ENCODE measurements around the gene HYAL3. TPM values are rescaled to one million over a fixed set of nuclear protein-coding genes. Genes with fewer than 3 reads are reported as not detected.

Gene HYAL3
- total RNA-seq, 4 donors from 2014 or later, result 2.1 to 6.7 (median 3.4) TPM

DNA sequence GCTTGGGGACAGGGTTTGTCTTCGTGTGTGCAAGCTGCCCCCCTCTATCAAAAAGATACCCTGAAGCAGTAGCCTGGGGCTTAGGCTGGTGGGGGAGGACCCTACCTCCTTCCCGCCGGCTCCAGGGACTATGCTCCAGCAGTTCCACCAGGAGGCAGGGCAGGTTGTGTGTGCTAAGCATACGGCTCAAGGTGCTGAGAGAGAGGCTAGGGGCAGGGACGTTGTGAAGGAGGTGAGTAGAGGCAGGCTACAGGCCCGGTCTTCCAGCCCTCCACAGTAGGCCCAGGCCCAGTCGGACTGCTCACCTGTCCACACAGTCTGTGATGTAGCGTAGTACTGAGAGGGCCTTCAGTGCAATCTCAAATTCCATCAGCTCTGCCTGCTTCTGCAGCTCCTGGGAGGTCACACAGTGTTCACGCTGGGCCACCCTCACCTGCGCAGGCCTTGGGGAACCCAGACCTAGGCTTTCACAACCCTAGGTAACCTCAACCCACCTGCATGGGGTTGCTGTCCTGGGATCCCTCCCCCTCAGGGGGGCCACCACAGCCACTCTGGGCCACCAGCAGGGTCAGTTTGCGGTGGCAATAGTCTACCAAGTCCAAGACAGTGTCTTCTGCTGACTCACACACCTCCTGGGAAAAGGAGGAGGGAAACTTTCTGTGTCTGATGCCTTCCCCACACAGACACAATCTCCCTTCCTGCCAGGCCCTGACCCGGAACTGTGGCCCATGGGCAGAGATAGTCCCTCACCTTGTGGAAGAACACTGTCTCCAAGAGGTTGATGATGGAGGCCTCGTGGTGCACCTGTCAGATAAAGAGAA is 43.8 kb upstream of the HYAL3 start:
- Histone ChIP-seq H3K27ac (replicated peaks in 1 of 4) (no peak overlapping the region), H3K4me1 (peaks cover 49 to 63% (median 60%) of the 10 kb centered on the region in 4 donors), H3K27me3 (peaks cover 0 to 3% (median 0%) of the 10 kb centered on the region in 4 donors), H3K9me3 (no peaks in the 10 kb centered on the region), H3K4me3 (no peak overlapping the region), H3K36me3 (peaks cover 0 to 7% (median 6%) of the 10 kb centered on the region in 4 donors)
- DNase-seq (ENCODE audit: extremely low spot score), result no peak
- intact Hi-C loops (cut with DNase I), result no loop called here
- 90% methylated on average over 9 of the region's 13 CpGs for WGBS
- no peak for TF ChIP-seq POLR2AphosphoS5 (IDR thresholded peaks at IDR 0.05)

DNA sequence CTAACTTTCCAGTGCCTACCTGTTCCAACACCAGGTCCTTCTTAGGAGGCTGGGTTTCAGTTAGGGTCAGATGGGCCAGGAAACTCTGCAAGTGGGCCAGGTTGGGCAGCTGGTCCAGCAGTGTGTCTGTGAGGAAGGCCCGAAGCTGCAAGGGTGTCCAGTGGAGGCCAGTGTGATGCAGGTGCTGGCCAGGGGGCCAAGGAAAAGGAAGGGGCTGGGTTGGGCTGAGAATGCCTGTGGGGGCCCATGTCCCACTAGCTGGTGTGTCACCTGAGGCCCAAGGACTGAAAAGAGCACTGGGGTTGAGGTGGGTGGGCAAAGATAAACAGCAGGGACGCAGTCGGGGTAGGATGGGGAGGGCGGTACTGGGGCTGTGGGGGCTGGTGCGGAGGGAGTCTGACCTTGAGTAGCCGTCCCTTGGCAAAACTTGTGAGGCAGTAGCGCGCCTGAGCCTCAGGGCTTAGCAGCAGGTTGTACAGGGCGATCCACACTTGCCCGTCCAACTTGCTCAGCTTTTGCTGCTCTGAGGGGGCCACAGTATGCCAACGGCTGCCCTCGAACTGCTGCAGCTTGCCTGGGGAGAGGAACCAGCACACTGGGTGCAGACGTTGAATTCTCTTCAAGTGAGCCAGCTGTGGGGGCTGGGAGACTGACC is 42.9 kb upstream of the HYAL3 start:
- Histone ChIP-seq H3K27me3 (peaks cover 0 to 3% (median 0%) of the 10 kb centered on the region in 4 donors), H3K9me3 (no peaks in the 10 kb centered on the region), H3K27ac (replicated peaks in 1 of 4) (peak overlapping the region in 1 of 4 donors; percentile 97), H3K4me3 (no peak overlapping the region), H3K36me3 (no peaks in the 10 kb centered on the region), H3K4me1 (peaks cover 49 to 65% (median 60%) of the 10 kb centered on the region in 4 donors)
- no peak for DNase-seq (ENCODE audit: extremely low spot score)
- WGBS, result 91% methylated on average over 11 of the region's 13 CpGs
- intact Hi-C loops (cut with DNase I), result no loop called here
- TF ChIP-seq POLR2A (IDR thresholded peaks at IDR 0.05; ENCODE audit: low read depth) (no peak), POLR2AphosphoS5 (IDR thresholded peaks at IDR 0.05) (no peak), EP300 (IDR thresholded peaks at IDR 0.05) (no peak)
- TF ChIP-seq, protein P1, sequence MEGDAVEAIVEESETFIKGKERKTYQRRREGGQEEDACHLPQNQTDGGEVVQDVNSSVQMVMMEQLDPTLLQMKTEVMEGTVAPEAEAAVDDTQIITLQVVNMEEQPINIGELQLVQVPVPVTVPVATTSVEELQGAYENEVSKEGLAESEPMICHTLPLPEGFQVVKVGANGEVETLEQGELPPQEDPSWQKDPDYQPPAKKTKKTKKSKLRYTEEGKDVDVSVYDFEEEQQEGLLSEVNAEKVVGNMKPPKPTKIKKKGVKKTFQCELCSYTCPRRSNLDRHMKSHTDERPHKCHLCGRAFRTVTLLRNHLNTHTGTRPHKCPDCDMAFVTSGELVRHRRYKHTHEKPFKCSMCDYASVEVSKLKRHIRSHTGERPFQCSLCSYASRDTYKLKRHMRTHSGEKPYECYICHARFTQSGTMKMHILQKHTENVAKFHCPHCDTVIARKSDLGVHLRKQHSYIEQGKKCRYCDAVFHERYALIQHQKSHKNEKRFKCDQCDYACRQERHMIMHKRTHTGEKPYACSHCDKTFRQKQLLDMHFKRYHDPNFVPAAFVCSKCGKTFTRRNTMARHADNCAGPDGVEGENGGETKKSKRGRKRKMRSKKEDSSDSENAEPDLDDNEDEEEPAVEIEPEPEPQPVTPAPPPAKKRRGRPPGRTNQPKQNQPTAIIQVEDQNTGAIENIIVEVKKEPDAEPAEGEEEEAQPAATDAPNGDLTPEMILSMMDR (IDR thresholded peaks at IDR 0.05), result no peak

DNA sequence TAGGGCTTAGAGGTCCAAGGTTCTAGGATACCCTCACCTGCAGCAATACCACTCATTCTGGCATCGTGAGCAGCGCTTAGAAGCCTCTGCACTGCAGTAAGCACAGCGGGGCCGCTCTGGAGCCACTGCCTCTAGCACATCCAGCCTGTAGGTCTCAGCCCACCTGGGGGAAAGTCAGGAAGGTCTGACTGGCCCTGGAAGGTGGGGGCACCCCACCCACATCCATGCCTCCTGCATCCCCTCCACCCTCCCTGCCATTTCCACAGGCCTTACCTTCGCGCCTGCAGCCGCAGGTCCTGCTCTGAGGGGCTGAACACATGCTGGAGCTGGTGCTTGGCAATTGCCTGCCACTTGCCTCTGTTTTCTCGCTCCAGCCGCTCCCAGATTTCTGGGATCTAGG is 42.3 kb upstream of the HYAL3 start:
- TF ChIP-seq POLR2A (IDR thresholded peaks at IDR 0.05; ENCODE audit: low read depth), result no peak
- no peak for TF ChIP-seq EP300 (IDR thresholded peaks at IDR 0.05)
- TF ChIP-seq, protein P1 (IDR thresholded peaks at IDR 0.05), result no peak
- no peak for TF ChIP-seq POLR2AphosphoS5 (IDR thresholded peaks at IDR 0.05)
- intact Hi-C loops (cut with DNase I), result no loop called here
- Histone ChIP-seq H3K36me3 (no peaks in the 10 kb centered on the region), H3K4me1 (peaks cover 44 to 66% (median 60%) of the 10 kb centered on the region in 4 donors), H3K27me3 (peaks cover 0 to 3% (median 0%) of the 10 kb centered on the region in 4 donors), H3K9me3 (no peaks in the 10 kb centered on the region), H3K4me3 (peak overlapping the region; percentile 57 to 74 (median 67)), H3K27ac (replicated peaks in 1 of 4) (peak overlapping the region; percentile 96 to 100 (median 98))
- no peak for DNase-seq (ENCODE audit: extremely low spot score)
- WGBS, result 87% methylated on average over 5 of the region's 9 CpGs

DNA sequence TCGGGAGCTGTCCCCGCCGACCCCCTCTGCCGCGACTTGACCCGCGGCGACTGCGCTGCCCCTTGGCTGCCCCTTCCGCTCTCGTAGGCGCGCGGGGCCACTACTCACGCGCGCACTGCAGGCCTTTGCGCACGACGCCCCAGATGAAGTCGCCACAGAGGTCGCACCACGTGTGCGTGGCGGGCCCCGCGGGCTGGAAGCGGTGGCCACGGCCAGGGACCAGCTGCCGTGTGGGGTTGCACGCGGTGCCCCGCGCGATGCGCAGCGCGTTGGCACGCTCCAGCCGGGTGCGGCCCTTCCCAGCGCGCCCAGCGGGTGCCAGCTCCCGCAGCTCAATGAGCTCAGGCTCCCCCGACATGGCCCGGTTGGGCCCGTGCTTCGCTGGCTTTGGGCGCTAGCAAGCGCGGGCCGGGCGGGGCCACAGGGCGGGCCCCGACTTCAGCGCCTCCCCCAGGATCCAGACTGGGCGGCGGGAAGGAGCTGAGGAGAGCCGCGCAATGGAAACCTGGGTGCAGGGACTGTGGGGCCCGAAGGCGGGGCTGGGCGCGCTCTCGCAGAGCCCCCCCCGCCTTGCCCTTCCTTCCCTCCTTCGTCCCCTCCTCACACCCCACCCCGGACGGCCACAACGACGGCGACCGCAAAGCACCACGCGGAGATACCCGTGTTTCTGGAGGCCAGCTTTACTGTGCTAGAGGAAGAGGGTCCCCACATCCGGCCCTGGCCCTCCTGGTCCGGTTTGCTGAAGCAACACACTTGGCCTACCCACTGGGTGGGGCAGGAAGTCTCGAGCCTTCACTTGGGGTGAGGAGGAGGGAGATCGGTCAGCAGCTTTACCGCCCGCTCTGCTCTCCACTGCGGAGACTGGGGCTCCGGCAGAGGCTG is 41.5 kb upstream of the HYAL3 start, which contains the start of gene RASSF1:
Gene RASSF1 (minus strand): TSS at position 389 of the 882 bp plus-strand sequence. CDS start 31 bp downstream, at position 358.
- Histone ChIP-seq H3K9me3 (no peaks in the 10 kb centered on the region), H3K4me3 (peak within 1 kb of the TSS; percentile 57 to 74 (median 67)), H3K36me3 (no peaks in the 10 kb centered on the region), H3K4me1 (peaks cover 51 to 66% (median 64%) of the 10 kb centered on the region in 4 donors), H3K27me3 (peaks cover 0 to 3% (median 0%) of the 10 kb centered on the region in 4 donors), H3K27ac (replicated peaks in 1 of 4) (peak within 1 kb of the TSS; percentile 96 to 100 (median 98))
- TF ChIP-seq POLR2A (IDR thresholded peaks at IDR 0.05; ENCODE audit: low read depth) (peak; percentile 33), EP300 (IDR thresholded peaks at IDR 0.05) (no peak), POLR2AphosphoS5 (IDR thresholded peaks at IDR 0.05) (peak; percentile 59 to 80)
- no peak for DNase-seq (ENCODE audit: extremely low spot score)
- WGBS, result 38% methylated on average over 34 of the region's 85 CpGs
- intact Hi-C loops (cut with DNase I), result no loop called here

DNA sequence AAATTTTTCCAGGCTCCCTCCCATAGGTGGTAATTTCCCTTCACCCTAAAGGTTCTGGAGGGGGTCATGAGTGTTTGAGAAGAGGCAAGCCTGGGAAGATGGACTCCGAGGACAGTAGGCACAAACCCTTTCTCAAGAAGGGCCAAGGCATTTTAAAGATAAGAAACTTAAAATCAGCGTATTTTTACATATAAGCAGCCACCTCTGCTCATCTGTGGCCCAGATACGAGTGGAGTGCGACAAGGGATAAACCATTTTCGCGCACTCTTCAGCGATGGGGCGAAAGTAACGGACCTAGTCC is 40.9 kb upstream of the HYAL3 start:
- TF ChIP-seq POLR2AphosphoS5 (IDR thresholded peaks at IDR 0.05) (no peak), EP300 (IDR thresholded peaks at IDR 0.05) (no peak), POLR2A (IDR thresholded peaks at IDR 0.05; ENCODE audit: low read depth) (no peak)
- TF ChIP-seq, protein P1 (IDR thresholded peaks at IDR 0.05), result no peak
- H3K4me3 ChIP-seq, result peak overlapping the region; percentile 57 to 74 (median 67)
- no peaks in the 10 kb centered on the region for H3K9me3 ChIP-seq
- peaks cover 51 to 66% (median 64%) of the 10 kb centered on the region in 4 donors for H3K4me1 ChIP-seq
- peak overlapping the region; percentile 96 to 100 (median 98) for H3K27ac ChIP-seq (replicated peaks in 1 of 4)
- H3K36me3 ChIP-seq, result no peaks in the 10 kb centered on the region
- no peak for DNase-seq (ENCODE audit: extremely low spot score)
- 46% methylated on average over 5 of the region's 9 CpGs for WGBS
- intact Hi-C loops (cut with DNase I), result no loop called here
- no peaks in the 10 kb centered on the region for H3K27me3 ChIP-seq

Measured in esophagus muscularis mucosa (tissue), 4 donors.